ENCODE data around the gene SHC4. TPM values are rescaled to one million over a fixed set of nuclear protein-coding genes. Genes with fewer than 3 reads are reported as not detected.

SHC4 gene
- total RNA-seq, 1 donor from 2014 or later = 2.2 TPM

GRCh38 chr15:48987142-48987541 is 23.4 kb upstream of the SHC4 start:
- H3K4me3 Mint-ChIP-seq = no peak overlapping the region
- H3K79me2 ChIP-seq (ENCODE audit: low read depth) = no peaks in the 10 kb centered on the region

GRCh38 chr15:48986240-48986639 is 22.5 kb upstream of the SHC4 start:
- no peaks in the 10 kb centered on the region for H3K27me3 ChIP-seq
- no peak overlapping the region for H2AFZ ChIP-seq (replicated peaks)
- H3F3A ChIP-seq (ENCODE audit: low read depth) = no peaks in the 10 kb centered on the region
- Mint-ChIP-seq H3K4me3 (no peak overlapping the region), H3K27ac (no peak overlapping the region), H3K36me3 (peaks cover 6% of the 10 kb centered on the region), H3K4me1 (peaks cover 7% of the 10 kb centered on the region), H3K9me3 (no peaks in the 10 kb centered on the region), H3K27me3 (ENCODE audit: insufficient read depth, low read depth) (peaks cover 2% of the 10 kb centered on the region)
- no peak overlapping the region for H3K4me3 ChIP-seq
- no peaks in the 10 kb centered on the region for H3K9me3 ChIP-seq (ENCODE audit: low read depth)
- no peaks in the 10 kb centered on the region for H4K20me1 ChIP-seq (ENCODE audit: low read depth)
- no peak for DNase-seq (ENCODE audit: low spot score)
- no peaks in the 10 kb centered on the region for H3K36me3 ChIP-seq
- no peak overlapping the region for H3K27ac ChIP-seq
- no peak overlapping the region for H3K9ac ChIP-seq
- no peak overlapping the region for H3K4me2 ChIP-seq
- H3K4me1 ChIP-seq = no peaks in the 10 kb centered on the region
- no peak for TF ChIP-seq EZH2phosphoT487 (IDR thresholded peaks at IDR 0.05)
- TF ChIP-seq EZH2 (IDR thresholded peaks at IDR 0.05) = no peak
- TF ChIP-seq CTCF (IDR thresholded peaks at IDR 0.05) = no peak
- no peaks in the 10 kb centered on the region for H3K79me2 ChIP-seq (ENCODE audit: low read depth)

More at GRCh38 chr15:48987142-48987541, 23.4 kb upstream of the SHC4 start:
- H3K36me3 ChIP-seq = no peaks in the 10 kb centered on the region
- DNase-seq (ENCODE audit: low spot score) = no peak
- no peak for TF ChIP-seq EZH2phosphoT487 (IDR thresholded peaks at IDR 0.05)
- TF ChIP-seq CTCF (IDR thresholded peaks at IDR 0.05) = no peak
- TF ChIP-seq EZH2 (IDR thresholded peaks at IDR 0.05) = no peak
- Mint-ChIP-seq H3K9me3 (no peaks in the 10 kb centered on the region), H3K27me3 (ENCODE audit: insufficient read depth, low read depth) (no peaks in the 10 kb centered on the region), H3K4me1 (peaks cover 7% of the 10 kb centered on the region), H3K27ac (no peak overlapping the region), H3K36me3 (peaks cover 9% of the 10 kb centered on the region)
- H3K4me2 ChIP-seq = no peak overlapping the region
- no peak overlapping the region for H3K9ac ChIP-seq
- no peak overlapping the region for H2AFZ ChIP-seq (replicated peaks)
- no peaks in the 10 kb centered on the region for H4K20me1 ChIP-seq (ENCODE audit: low read depth)
- no peaks in the 10 kb centered on the region for H3K4me1 ChIP-seq
- H3F3A ChIP-seq (ENCODE audit: low read depth) = no peaks in the 10 kb centered on the region
- no peak overlapping the region for H3K27ac ChIP-seq
- H3K4me3 ChIP-seq = no peak overlapping the region
- H3K27me3 ChIP-seq = no peaks in the 10 kb centered on the region
- no peaks in the 10 kb centered on the region for H3K9me3 ChIP-seq (ENCODE audit: low read depth)

- Mint-ChIP-seq H3K27me3 (ENCODE audit: insufficient read depth, low read depth) (peaks cover 2% of the 10 kb centered on the region), H3K36me3 (peaks cover 5% of the 10 kb centered on the region), H3K4me1 (peaks cover 7% of the 10 kb centered on the region), H3K27ac (no peak overlapping the region), H3K4me3 (no peak overlapping the region), H3K9me3 (no peaks in the 10 kb centered on the region)
- Histone ChIP-seq H3K27ac (no peak overlapping the region), H3K4me3 (no peak overlapping the region), H3K9ac (no peak overlapping the region), H3K27me3 (no peaks in the 10 kb centered on the region), H3K9me3 (ENCODE audit: low read depth) (no peaks in the 10 kb centered on the region), H3K4me1 (no peaks in the 10 kb centered on the region), H3F3A (ENCODE audit: low read depth) (no peaks in the 10 kb centered on the region), H3K4me2 (no peak overlapping the region), H4K20me1 (ENCODE audit: low read depth) (no peaks in the 10 kb centered on the region), H3K36me3 (no peaks in the 10 kb centered on the region), H2AFZ (replicated peaks) (no peak overlapping the region), H3K79me2 (ENCODE audit: low read depth) (no peaks in the 10 kb centered on the region)
- TF ChIP-seq EZH2 (IDR thresholded peaks at IDR 0.05) (no peak), CTCF (IDR thresholded peaks at IDR 0.05) (no peak), EZH2phosphoT487 (IDR thresholded peaks at IDR 0.05) (no peak)
- no peak for DNase-seq (ENCODE audit: low spot score)
Measured at GRCh38 chr15:48985516-48985915, 21.8 kb upstream of the SHC4 start.
